Measurements from ENCODE around the gene PRCD. TPM values are rescaled to one million over a fixed set of nuclear protein-coding genes. Genes with fewer than 3 reads are reported as not detected.

The PRCD gene
- polyA plus RNA-seq, 1 of the 3 experiments (the other 2 are of a cell fraction), result 2.2 TPM

GRCh38 chr17:76551685-76552084 lies 11.8 kb downstream of the PRCD start:
- DNase-seq, result no peak
- no peak overlapping the region for H3K9ac ChIP-seq
- peaks cover 6% of the 10 kb centered on the region for H4K20me1 ChIP-seq (ENCODE audit: insufficient read depth)
- H3K9me3 ChIP-seq, result no peaks in the 10 kb centered on the region
- no peak overlapping the region; a peak in 1 of 4 replicates for H3K27ac ChIP-seq (ENCODE audit: low read depth in 2 of 2, low read length in 1 of 2)
- CTCF ChIA-PET, result interaction anchor here (0.6 to 14.5 kb wide), 14 partner anchors 11 to 574 kb away, joined by 3 to 319 read pairs (median 4); partner anchors contain the start of genes PRCD and ST6GALNAC2
- no peaks in the 10 kb centered on the region for H3K36me3 ChIP-seq (replicated peaks in 1 of 2; ENCODE audit: control insufficient read depth in 1 of 2, insufficient read depth in 2 of 2, low read length in 1 of 2)
- no peak overlapping the region for H2AFZ ChIP-seq (ENCODE audit: low read depth)
- no peak overlapping the region for H3K4me2 ChIP-seq
- peaks cover 4% of the 10 kb centered on the region for H3K79me2 ChIP-seq (ENCODE audit: insufficient read depth)
- 81% methylated on average over 4 of the region's 4 CpGs for WGBS (ENCODE audit: low lambda C conversion rate)
- no peaks in the 10 kb centered on the region for H3K27me3 ChIP-seq (ENCODE audit: insufficient read depth)
- peaks cover 15% of the 10 kb centered on the region for H3F3A ChIP-seq (replicated peaks; ENCODE audit: insufficient read depth)
- H3K4me3 ChIP-seq (ENCODE audit: low read depth in 2 of 2, low read length in 1 of 2), result no peak overlapping the region
- peaks cover 6 to 29% of the 10 kb centered on the region in 2 experiments for H3K4me1 ChIP-seq (ENCODE audit: control insufficient read depth in 1 of 2, insufficient read depth in 2 of 2, low read depth in 1 of 2, low read length in 1 of 2)
- TF ChIP-seq YY1 (IDR thresholded peaks at IDR 0.05; ENCODE audit: low read depth), result no peak
- TF ChIP-seq RAD21 (IDR thresholded peaks at IDR 0.05; ENCODE audit: low read length), result no peak
- no peak for TF ChIP-seq RFX5 (IDR thresholded peaks at IDR 0.05; ENCODE audit: low read length)
- TF ChIP-seq RXRA (IDR thresholded peaks at IDR 0.05; ENCODE audit: borderline replicate concordance, low read depth), result no peak
- TF ChIP-seq POLR2AphosphoS5 (IDR thresholded peaks at IDR 0.05; ENCODE audit: low read depth, low read length), result no peak
- TF ChIP-seq, protein P1, sequence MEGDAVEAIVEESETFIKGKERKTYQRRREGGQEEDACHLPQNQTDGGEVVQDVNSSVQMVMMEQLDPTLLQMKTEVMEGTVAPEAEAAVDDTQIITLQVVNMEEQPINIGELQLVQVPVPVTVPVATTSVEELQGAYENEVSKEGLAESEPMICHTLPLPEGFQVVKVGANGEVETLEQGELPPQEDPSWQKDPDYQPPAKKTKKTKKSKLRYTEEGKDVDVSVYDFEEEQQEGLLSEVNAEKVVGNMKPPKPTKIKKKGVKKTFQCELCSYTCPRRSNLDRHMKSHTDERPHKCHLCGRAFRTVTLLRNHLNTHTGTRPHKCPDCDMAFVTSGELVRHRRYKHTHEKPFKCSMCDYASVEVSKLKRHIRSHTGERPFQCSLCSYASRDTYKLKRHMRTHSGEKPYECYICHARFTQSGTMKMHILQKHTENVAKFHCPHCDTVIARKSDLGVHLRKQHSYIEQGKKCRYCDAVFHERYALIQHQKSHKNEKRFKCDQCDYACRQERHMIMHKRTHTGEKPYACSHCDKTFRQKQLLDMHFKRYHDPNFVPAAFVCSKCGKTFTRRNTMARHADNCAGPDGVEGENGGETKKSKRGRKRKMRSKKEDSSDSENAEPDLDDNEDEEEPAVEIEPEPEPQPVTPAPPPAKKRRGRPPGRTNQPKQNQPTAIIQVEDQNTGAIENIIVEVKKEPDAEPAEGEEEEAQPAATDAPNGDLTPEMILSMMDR (IDR thresholded peaks at IDR 0.05), result no peak
- no peak for TF ChIP-seq TCF12 (IDR thresholded peaks at IDR 0.05)
- TF ChIP-seq, protein P2, sequence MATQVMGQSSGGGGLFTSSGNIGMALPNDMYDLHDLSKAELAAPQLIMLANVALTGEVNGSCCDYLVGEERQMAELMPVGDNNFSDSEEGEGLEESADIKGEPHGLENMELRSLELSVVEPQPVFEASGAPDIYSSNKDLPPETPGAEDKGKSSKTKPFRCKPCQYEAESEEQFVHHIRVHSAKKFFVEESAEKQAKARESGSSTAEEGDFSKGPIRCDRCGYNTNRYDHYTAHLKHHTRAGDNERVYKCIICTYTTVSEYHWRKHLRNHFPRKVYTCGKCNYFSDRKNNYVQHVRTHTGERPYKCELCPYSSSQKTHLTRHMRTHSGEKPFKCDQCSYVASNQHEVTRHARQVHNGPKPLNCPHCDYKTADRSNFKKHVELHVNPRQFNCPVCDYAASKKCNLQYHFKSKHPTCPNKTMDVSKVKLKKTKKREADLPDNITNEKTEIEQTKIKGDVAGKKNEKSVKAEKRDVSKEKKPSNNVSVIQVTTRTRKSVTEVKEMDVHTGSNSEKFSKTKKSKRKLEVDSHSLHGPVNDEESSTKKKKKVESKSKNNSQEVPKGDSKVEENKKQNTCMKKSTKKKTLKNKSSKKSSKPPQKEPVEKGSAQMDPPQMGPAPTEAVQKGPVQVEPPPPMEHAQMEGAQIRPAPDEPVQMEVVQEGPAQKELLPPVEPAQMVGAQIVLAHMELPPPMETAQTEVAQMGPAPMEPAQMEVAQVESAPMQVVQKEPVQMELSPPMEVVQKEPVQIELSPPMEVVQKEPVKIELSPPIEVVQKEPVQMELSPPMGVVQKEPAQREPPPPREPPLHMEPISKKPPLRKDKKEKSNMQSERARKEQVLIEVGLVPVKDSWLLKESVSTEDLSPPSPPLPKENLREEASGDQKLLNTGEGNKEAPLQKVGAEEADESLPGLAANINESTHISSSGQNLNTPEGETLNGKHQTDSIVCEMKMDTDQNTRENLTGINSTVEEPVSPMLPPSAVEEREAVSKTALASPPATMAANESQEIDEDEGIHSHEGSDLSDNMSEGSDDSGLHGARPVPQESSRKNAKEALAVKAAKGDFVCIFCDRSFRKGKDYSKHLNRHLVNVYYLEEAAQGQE (IDR thresholded peaks at IDR 0.05; ENCODE audit: low read depth, low read length), result no peak
- TF ChIP-seq EZH2phosphoT487 (IDR thresholded peaks at IDR 0.05; ENCODE audit: borderline replicate concordance, low read depth), result no peak
- TF ChIP-seq EP300 (IDR thresholded peaks at IDR 0.05; ENCODE audit: borderline replicate concordance in 1 of 2, low read depth in 1 of 2, low read length in 1 of 2), result no peak
- no peak for TF ChIP-seq FOSL2 (IDR thresholded peaks at IDR 0.05; ENCODE audit: borderline replicate concordance, low read depth)
- no peak for TF ChIP-seq GATA2 (CRISPR knock-in tag; IDR thresholded peaks at IDR 0.05)
- POLR2A ChIA-PET, result interaction anchor here (0.5 to 1.9 kb wide), 7 partner anchors 11 to 185 kb away, joined by 3 to 5 read pairs (median 4); partner anchors contain the start of gene PRCD
- no peaks in the 10 kb centered on the region for H3K9me2 ChIP-seq

Data from SK-N-SH (cell line).